HEK293 (cell line): ENCODE measurements around the gene CEP41.
A peak's percentile ranks its signal among the peaks of the same experiment; 100 is the strongest.

Experiments used
- GLI4 ChIP-seq: fragments of 450-650 bp; formaldehyde crosslinking; IDR thresholded peaks from 2 replicates; pipeline ENCODE4 v1.5.1; 2016; ENCODE audit warnings: missing biosample characterization, missing genetic modification characterization
- GLIS1 ChIP-seq: fragments of 450-650 bp; formaldehyde crosslinking; IDR thresholded peaks from 2 replicates; pipeline ENCODE4 v1.5.1; 2016; ENCODE audit warnings: missing biosample characterization, missing genetic modification characterization
- HOXC10 ChIP-seq: sonication (generic); formaldehyde crosslinking; IDR thresholded peaks from 2 replicates; pipeline ENCODE4 v1.8.1; 2023; ENCODE audit warnings: mild to moderate bottlenecking, missing genetic modification reagents
- IKZF3 ChIP-seq: fragments of 450-650 bp; IDR thresholded peaks from 2 replicates; pipeline ENCODE4 v1.5.0; 2018; ENCODE audit warnings: missing biosample characterization, mild to moderate bottlenecking, missing genetic modification characterization, moderate library complexity
- KLF1 ChIP-seq: fragments of 450-650 bp; formaldehyde crosslinking; IDR thresholded peaks from 2 replicates; pipeline ENCODE4 v1.5.1; 2016; ENCODE audit warnings: missing biosample characterization, missing genetic modification characterization
- MEIS1 ChIP-seq: sonication (generic); formaldehyde crosslinking; IDR thresholded peaks from 2 replicates; pipeline ENCODE4 v1.8.1; 2022; ENCODE audit warnings: missing genetic modification reagents, mild to moderate bottlenecking, borderline replicate concordance
- ZBTB20 ChIP-seq: fragments of 450-650 bp; formaldehyde crosslinking; IDR thresholded peaks from 2 replicates; pipeline ENCODE4 v1.5.1; 2016; ENCODE audit warnings: missing biosample characterization, missing genetic modification characterization
- ZBTB8A ChIP-seq: fragments of 450-650 bp; formaldehyde crosslinking; IDR thresholded peaks from 2 replicates; pipeline ENCODE4 v1.5.1; 2016; ENCODE audit warnings: missing biosample characterization, missing genetic modification characterization
- ZNF155 ChIP-seq: fragments of 450-650 bp; formaldehyde crosslinking; IDR thresholded peaks from 2 replicates; pipeline ENCODE4 v1.5.1; 2016; ENCODE audit warnings: missing biosample characterization, missing genetic modification characterization
- ZNF169 ChIP-seq: fragments of 450-650 bp; formaldehyde crosslinking; IDR thresholded peaks from 2 replicates; pipeline ENCODE4 v1.5.1; 2016; ENCODE audit warnings: missing biosample characterization, missing genetic modification characterization
- ZNF311 ChIP-seq: fragments of 450-650 bp; formaldehyde crosslinking; IDR thresholded peaks from 2 replicates; pipeline ENCODE4 v1.5.1; 2017; ENCODE audit warnings: missing biosample characterization, missing genetic modification characterization, borderline replicate concordance
- ZNF335 ChIP-seq: fragments of 450-650 bp; formaldehyde crosslinking; conservative IDR thresholded peaks from 2 replicates; pipeline ENCODE4 v1.5.1; 2016; ENCODE audit warnings: missing biosample characterization, missing genetic modification characterization
- ZNF391 ChIP-seq: fragments of 450-650 bp; formaldehyde crosslinking; IDR thresholded peaks from 2 replicates; pipeline ENCODE4 v1.5.1; 2016; ENCODE audit warnings: low read depth, missing biosample characterization, missing genetic modification characterization, borderline replicate concordance
- ZNF433 ChIP-seq: fragments of 450-650 bp; formaldehyde crosslinking; IDR thresholded peaks from 2 replicates; pipeline ENCODE4 v1.5.1; 2016; ENCODE audit warnings: missing biosample characterization, missing genetic modification characterization, low read depth
- ZNF544 ChIP-seq: fragments of 450-650 bp; formaldehyde crosslinking; IDR thresholded peaks from 2 replicates; pipeline ENCODE4 v1.5.0; 2017; ENCODE audit warnings: missing biosample characterization, missing genetic modification characterization
- ZNF571 ChIP-seq: fragments of 450-650 bp; formaldehyde crosslinking; IDR thresholded peaks from 2 replicates; pipeline ENCODE4 v1.5.0; 2017; ENCODE audit warnings: missing biosample characterization, missing genetic modification characterization
- ZNF747 ChIP-seq: fragments of 450-650 bp; formaldehyde crosslinking; IDR thresholded peaks from 2 replicates; pipeline ENCODE4 v1.5.1; 2016; ENCODE audit warnings: missing biosample characterization, missing genetic modification characterization
- ZNF76 ChIP-seq: fragments of 450-650 bp; formaldehyde crosslinking; IDR thresholded peaks from 2 replicates; pipeline ENCODE4; 2016; ENCODE audit warnings: low read depth, missing biosample characterization, missing genetic modification characterization, borderline replicate concordance
- ZNF785 ChIP-seq: fragments of 450-650 bp; formaldehyde crosslinking; IDR thresholded peaks from 2 replicates; pipeline ENCODE4 v1.5.1; 2016; ENCODE audit warnings: missing biosample characterization, missing genetic modification characterization
- ZNF792 ChIP-seq: fragments of 450-650 bp; formaldehyde crosslinking; IDR thresholded peaks from 2 replicates; pipeline ENCODE4 v1.5.1; 2016; ENCODE audit warnings: missing biosample characterization, missing genetic modification characterization
- ZNF843 ChIP-seq: fragments of 450-650 bp; formaldehyde crosslinking; IDR thresholded peaks from 2 replicates; pipeline ENCODE4 v1.5.1; 2016; ENCODE audit warnings: missing biosample characterization, missing genetic modification characterization
- ZSCAN30 ChIP-seq: fragments of 450-650 bp; IDR thresholded peaks from 2 replicates; pipeline ENCODE4 v1.5.1; 2018; ENCODE audit warnings: missing biosample characterization, mild to moderate bottlenecking, missing genetic modification characterization, moderate library complexity
- TF ChIP-seq, protein P1 (sequence below): fragments of 450-650 bp; formaldehyde crosslinking; IDR thresholded peaks from 2 replicates; pipeline ENCODE4; 2016; ENCODE audit warnings: missing biosample characterization, missing genetic modification characterization
- TF ChIP-seq, protein P2 (sequence below): fragments of 450-650 bp; formaldehyde crosslinking; IDR thresholded peaks from 2 replicates; pipeline ENCODE4 v1.5.1; 2016; ENCODE audit warnings: missing biosample characterization, missing genetic modification characterization, borderline replicate concordance
- TF ChIP-seq, protein P3 (sequence below): IDR thresholded peaks from 2 replicates; pipeline ENCODE4 v1.6.1; 2011; ENCODE audit warnings: mild to moderate bottlenecking, low read depth, low read length, borderline replicate concordance
- TF ChIP-seq, protein P4 (sequence below): fragments of 450-650 bp; formaldehyde crosslinking; IDR thresholded peaks from 2 replicates; pipeline ENCODE4 v1.5.1; 2016; ENCODE audit warnings: missing biosample characterization, missing genetic modification characterization
- TF ChIP-seq, protein P5 (sequence below): fragments of 450-650 bp; formaldehyde crosslinking; IDR thresholded peaks from 2 replicates; pipeline ENCODE4 v1.5.1; 2016; ENCODE audit warnings: missing biosample characterization, missing genetic modification characterization
- TF ChIP-seq, protein P6 (sequence below): fragments of 450-650 bp; formaldehyde crosslinking; IDR thresholded peaks from 2 replicates; pipeline ENCODE4 v1.5.1; 2016; ENCODE audit warnings: missing biosample characterization, missing genetic modification characterization

Gene CEP41

DNA sequence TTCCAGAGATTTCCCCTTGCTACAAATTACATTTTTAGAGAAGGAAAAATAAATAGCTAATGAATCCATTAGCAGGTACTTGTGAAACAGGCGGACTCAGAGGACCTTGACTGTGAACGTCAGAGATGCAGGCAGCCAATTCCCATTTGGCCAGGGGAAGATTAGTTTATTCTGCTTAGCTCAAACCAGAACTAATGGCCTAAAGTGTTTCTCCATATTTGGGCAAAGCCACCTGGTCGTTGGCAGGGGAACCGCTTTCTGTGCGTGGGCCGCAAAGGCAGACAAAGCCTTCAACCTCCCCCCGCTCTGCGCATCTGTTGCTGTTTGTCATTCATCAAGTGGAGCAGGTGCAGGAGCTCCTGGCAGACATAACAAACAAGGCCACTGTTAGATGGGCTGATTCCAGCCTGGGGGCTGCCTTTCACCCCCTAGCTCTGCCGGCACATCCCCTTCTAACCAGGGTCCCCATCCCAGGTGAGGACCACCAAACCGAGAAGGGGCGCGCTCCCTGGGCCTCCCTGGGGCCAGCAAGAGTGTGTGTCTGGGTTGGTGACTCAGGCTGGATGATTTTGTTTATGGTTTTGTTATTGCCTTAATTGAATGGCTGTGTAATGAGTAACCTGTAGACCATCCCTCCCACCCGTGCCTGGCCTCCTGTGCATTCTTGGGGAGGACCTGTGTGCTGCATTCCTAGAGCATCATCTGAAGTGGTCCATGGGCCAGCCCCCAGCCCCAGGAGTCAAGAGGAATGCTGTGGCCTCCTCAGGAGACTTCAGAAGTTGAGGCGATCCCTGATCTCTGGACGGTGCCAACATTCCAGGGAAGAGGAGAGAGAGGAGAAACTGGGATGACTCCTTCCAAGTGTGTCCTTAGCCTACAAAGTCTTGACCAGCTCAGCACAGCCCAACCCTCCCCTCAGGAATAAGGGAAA, 75.0 kb downstream of the CEP41 start (continued):
- TF ChIP-seq, protein P1, sequence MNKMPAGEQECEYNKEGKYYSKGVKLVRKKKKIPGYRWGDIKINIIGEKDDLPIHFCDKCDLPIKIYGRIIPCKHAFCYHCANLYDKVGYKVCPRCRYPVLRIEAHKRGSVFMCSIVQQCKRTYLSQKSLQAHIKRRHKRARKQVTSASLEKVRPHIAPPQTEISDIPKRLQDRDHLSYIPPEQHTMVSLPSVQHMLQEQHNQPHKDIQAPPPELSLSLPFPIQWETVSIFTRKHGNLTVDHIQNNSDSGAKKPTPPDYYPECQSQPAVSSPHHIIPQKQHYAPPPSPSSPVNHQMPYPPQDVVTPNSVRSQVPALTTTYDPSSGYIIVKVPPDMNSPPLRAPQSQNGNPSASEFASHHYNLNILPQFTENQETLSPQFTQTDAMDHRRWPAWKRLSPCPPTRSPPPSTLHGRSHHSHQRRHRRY (tag by site-specific recombination), result no peak
- TF ChIP-seq ZNF335 (peak; percentile 65), ZNF311 (tag by site-specific recombination) (no peak), KLF1 (no peak), GLIS1 (tag by site-specific recombination) (peak; percentile 88), ZSCAN30 (no peak), ZNF571 (tag by site-specific recombination) (no peak), MEIS1 (CRISPR knock-in tag) (no peak), ZNF843 (no peak), ZBTB8A (no peak), GLI4 (no peak), ZNF169 (tag by site-specific recombination) (no peak), HOXC10 (no peak), ZNF544 (no peak), ZNF433 (tag by site-specific recombination) (no peak), ZNF747 (tag by site-specific recombination) (no peak), ZNF155 (tag by site-specific recombination) (no peak), IKZF3 (tag by site-specific recombination) (no peak), ZNF792 (tag by site-specific recombination) (no peak), ZNF76 (tag by site-specific recombination) (no peak), ZNF785 (tag by site-specific recombination) (no peak), ZBTB20 (tag by site-specific recombination) (no peak), ZNF391 (tag by site-specific recombination) (no peak)
- TF ChIP-seq, protein P2, sequence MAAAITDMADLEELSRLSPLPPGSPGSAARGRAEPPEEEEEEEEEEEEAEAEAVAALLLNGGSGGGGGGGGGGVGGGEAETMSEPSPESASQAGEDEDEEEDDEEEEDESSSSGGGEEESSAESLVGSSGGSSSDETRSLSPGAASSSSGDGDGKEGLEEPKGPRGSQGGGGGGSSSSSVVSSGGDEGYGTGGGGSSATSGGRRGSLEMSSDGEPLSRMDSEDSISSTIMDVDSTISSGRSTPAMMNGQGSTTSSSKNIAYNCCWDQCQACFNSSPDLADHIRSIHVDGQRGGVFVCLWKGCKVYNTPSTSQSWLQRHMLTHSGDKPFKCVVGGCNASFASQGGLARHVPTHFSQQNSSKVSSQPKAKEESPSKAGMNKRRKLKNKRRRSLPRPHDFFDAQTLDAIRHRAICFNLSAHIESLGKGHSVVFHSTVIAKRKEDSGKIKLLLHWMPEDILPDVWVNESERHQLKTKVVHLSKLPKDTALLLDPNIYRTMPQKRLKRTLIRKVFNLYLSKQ, result no peak
- TF ChIP-seq, protein P3, sequence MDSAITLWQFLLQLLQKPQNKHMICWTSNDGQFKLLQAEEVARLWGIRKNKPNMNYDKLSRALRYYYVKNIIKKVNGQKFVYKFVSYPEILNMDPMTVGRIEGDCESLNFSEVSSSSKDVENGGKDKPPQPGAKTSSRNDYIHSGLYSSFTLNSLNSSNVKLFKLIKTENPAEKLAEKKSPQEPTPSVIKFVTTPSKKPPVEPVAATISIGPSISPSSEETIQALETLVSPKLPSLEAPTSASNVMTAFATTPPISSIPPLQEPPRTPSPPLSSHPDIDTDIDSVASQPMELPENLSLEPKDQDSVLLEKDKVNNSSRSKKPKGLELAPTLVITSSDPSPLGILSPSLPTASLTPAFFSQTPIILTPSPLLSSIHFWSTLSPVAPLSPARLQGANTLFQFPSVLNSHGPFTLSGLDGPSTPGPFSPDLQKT, result no peak
- TF ChIP-seq, protein P4, sequence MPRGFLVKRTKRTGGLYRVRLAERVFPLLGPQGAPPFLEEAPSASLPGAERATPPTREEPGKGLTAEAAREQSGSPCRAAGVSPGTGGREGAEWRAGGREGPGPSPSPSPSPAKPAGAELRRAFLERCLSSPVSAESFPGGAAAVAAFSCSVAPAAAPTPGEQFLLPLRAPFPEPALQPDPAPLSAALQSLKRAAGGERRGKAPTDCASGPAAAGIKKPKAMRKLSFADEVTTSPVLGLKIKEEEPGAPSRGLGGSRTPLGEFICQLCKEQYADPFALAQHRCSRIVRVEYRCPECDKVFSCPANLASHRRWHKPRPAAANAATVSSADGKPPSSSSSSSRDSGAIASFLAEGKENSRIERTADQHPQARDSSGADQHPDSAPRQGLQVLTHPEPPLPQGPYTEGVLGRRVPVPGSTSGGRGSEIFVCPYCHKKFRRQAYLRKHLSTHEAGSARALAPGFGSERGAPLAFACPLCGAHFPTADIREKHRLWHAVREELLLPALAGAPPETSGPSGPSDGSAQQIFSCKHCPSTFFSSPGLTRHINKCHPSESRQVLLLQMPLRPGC, result peak; percentile 81
- TF ChIP-seq, protein P5, sequence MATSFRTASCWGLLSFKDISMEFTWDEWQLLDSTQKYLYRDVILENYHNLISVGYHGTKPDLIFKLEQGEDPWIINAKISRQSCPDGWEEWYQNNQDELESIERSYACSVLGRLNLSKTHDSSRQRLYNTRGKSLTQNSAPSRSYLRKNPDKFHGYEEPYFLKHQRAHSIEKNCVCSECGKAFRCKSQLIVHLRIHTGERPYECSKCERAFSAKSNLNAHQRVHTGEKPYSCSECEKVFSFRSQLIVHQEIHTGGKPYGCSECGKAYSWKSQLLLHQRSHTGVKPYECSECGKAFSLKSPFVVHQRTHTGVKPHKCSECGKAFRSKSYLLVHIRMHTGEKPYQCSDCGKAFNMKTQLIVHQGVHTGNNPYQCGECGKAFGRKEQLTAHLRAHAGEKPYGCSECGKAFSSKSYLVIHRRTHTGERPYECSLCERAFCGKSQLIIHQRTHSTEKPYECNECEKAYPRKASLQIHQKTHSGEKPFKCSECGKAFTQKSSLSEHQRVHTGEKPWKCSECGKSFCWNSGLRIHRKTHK, result no peak
- TF ChIP-seq, protein P6, sequence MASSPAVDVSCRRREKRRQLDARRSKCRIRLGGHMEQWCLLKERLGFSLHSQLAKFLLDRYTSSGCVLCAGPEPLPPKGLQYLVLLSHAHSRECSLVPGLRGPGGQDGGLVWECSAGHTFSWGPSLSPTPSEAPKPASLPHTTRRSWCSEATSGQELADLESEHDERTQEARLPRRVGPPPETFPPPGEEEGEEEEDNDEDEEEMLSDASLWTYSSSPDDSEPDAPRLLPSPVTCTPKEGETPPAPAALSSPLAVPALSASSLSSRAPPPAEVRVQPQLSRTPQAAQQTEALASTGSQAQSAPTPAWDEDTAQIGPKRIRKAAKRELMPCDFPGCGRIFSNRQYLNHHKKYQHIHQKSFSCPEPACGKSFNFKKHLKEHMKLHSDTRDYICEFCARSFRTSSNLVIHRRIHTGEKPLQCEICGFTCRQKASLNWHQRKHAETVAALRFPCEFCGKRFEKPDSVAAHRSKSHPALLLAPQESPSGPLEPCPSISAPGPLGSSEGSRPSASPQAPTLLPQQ (tag by site-specific recombination), result no peak
